K562 (cell line): Measurements from ENCODE around the gene NDC1. TPM values are rescaled to one million over a fixed set of nuclear protein-coding genes. Genes with fewer than 3 reads are reported as not detected.
A peak's percentile ranks its signal among the peaks of the same experiment; 100 is the strongest.
"Not testable (repeated sequence)": the region's sequence is repeated elsewhere in the genome, so short reads cannot be mapped to it uniquely, and the experiment has no call there.

Source experiments
- ATAC-seq: fragments of 200-7000 bp; cut with Tn5 transposase; 3 replicates; pipeline ENCODE4 v1.9.1; 2020; ENCODE audit warnings: moderate library complexity
- BruUV-seq: library from RNA; stranded (reverse); fragments of 400-500 nt; replicated peaks from 2 replicates; lab custom pipeline; 2021; lab: Mats Ljungman, UMichigan
- CTCF ChIA-PET: fragments of 300-600 bp; formaldehyde crosslinking; extraction: SDS; loops from one replicate; lab custom pipeline; 2021; ENCODE audit warnings: low intra/inter-chr PET ratio; lab: Yijun Ruan, JAX
- POLR2A ChIA-PET: fragments of 300-600, 350-650 bp; sonication (Branson Sonifier 250); formaldehyde crosslinking; extraction: SDS; loops from one replicate; lab custom pipeline; 2021; ENCODE audit warnings: antibody characterized with exemption, inconsistent platforms; lab: Yijun Ruan, JAX
- DNase-seq, 4 experiments: peaks; one replicate each; pipeline versions ENCODE4 v3.0.0 to v3.0.0-alpha.2; 2011 to 2018; ENCODE audit warnings: low spot score in 3 of 4, mixed read lengths in 3 of 4; ENCODE audit errors: extremely low read depth in 1 of 4
- FAIRE-seq: peaks from 2 replicates; lab custom pipeline; 2011; peaks lifted over from hg19 to GRCh38; lab: Jason Lieb, UNC
- H2AFZ ChIP-seq: 2 replicates; pipeline ENCODE4 v1.6.0; 2011; ENCODE audit warnings: low read depth, low read length, control low read depth, inconsistent platforms
- H3K27ac ChIP-seq: fragments of 200-600 bp; 3 replicates; pipeline ENCODE4 v1.8.0; 2011; ENCODE audit warnings: low read depth, mild to moderate bottlenecking, control low read depth, inconsistent platforms, low read length, moderate library complexity, mixed read lengths; ENCODE audit errors: extremely low read depth
- H3K27me3 ChIP-seq, 2 experiments: fragments of 300-600 bp in 1 of 2; 2 replicates in 1 of 2; 3 replicates in 1 of 2; pipeline versions ENCODE4 v1.6.0 to v1.8.0; 2011; ENCODE audit warnings: inconsistent platforms in 2 of 2, low read length in 2 of 2, mild to moderate bottlenecking in 1 of 2, mixed read lengths in 1 of 2, moderate library complexity in 1 of 2; ENCODE audit not compliant: control insufficient read depth in 2 of 2, insufficient read depth in 2 of 2
- H3K36me3 ChIP-seq: fragments of 300-600 bp; 3 replicates; pipeline ENCODE4 v1.8.0; 2011; ENCODE audit warnings: mild to moderate bottlenecking, low read length, inconsistent platforms; ENCODE audit not compliant: control insufficient read depth, insufficient read depth
- H3K4me1 ChIP-seq, 2 experiments: fragments of 200-600 bp in 1 of 2; replicated peaks in 1 of 2; 2 replicates in 1 of 2; 3 replicates in 1 of 2; pipeline versions ENCODE4 v1.5.1 to v1.8.0; 2011; ENCODE audit warnings: inconsistent platforms in 2 of 2, low read length in 2 of 2, mild to moderate bottlenecking in 1 of 2, mixed read lengths in 1 of 2, moderate library complexity in 1 of 2; ENCODE audit not compliant: control insufficient read depth in 2 of 2, insufficient read depth in 2 of 2
- H3K4me2 ChIP-seq: 2 replicates; pipeline ENCODE4 v1.6.1; 2011; ENCODE audit warnings: low read length, control low read depth, inconsistent platforms, mixed read lengths; ENCODE audit not compliant: insufficient read depth
- H3K4me3 ChIP-seq: fragments of 200-600 bp; sonication (generic), shearing (Covaris generic); 2 replicates; pipeline ENCODE4 v1.5.1; 2016; ENCODE audit warnings: control low read depth, inconsistent platforms
- H3K79me2 ChIP-seq: fragments of 200-600 bp; 3 replicates; pipeline ENCODE4 v1.8.0; 2011; ENCODE audit warnings: low read length, inconsistent platforms; ENCODE audit not compliant: control insufficient read depth, insufficient read depth
- H3K9ac ChIP-seq, 2 experiments: 2 replicates each; pipeline versions ENCODE4 v1.6.0 to v1.6.1; 2011; ENCODE audit warnings: low read depth in 2 of 2, low read length in 2 of 2, control low read depth in 1 of 2, inconsistent platforms in 1 of 2, mild to moderate bottlenecking in 1 of 2, mixed read lengths in 1 of 2; ENCODE audit not compliant: insufficient read depth in 1 of 2
- H3K9me1 ChIP-seq: one replicate; pipeline ENCODE4 v1.6.0; 2011; ENCODE audit warnings: inconsistent platforms, mild to moderate bottlenecking, low read length, moderate library complexity; ENCODE audit not compliant: control insufficient read depth, insufficient read depth
- H3K9me3 ChIP-seq: replicated peaks from 2 replicates; pipeline ENCODE4 v1.5.1; 2011; ENCODE audit warnings: low read depth, low read length, inconsistent platforms; ENCODE audit not compliant: control insufficient read depth, insufficient read depth
- H4K20me1 ChIP-seq: replicated peaks from 2 replicates; pipeline ENCODE4 v1.6.1; 2011; ENCODE audit warnings: low read length, inconsistent platforms, mixed read lengths; ENCODE audit not compliant: control insufficient read depth, insufficient read depth
- CSDE1 ChIP-seq, 2 experiments: fragments of 450-650 bp; IDR thresholded peaks; 2 replicates each; pipeline ENCODE4 v1.6.1; 2016; ENCODE audit warnings: mild to moderate bottlenecking in 1 of 2
- FOXJ3 ChIP-seq: sonication (generic); formaldehyde crosslinking; IDR thresholded peaks from 2 replicates; pipeline ENCODE4 v1.4.0; 2020; ENCODE audit warnings: mild to moderate bottlenecking, missing genetic modification reagents
- HDAC3 ChIP-seq: fragments of 450-650 bp; IDR thresholded peaks from 2 replicates; pipeline ENCODE4 v1.6.1; 2018; ENCODE audit warnings: borderline replicate concordance, mild to moderate bottlenecking, moderate library complexity; ENCODE audit not compliant: partially characterized antibody
- HLTF ChIP-seq: fragments of 450-650 bp; IDR thresholded peaks from 2 replicates; pipeline ENCODE4 v1.6.1; 2016
- KHSRP ChIP-seq: fragments of 450-650 bp; IDR thresholded peaks from 2 replicates; pipeline ENCODE4 v1.6.1; 2017
- MAFG ChIP-seq: fragments of 450-650 bp; conservative IDR thresholded peaks from 2 replicates; pipeline ENCODE4 v1.6.1; 2016; ENCODE audit warnings: missing genetic modification characterization, missing compliant biosample characterization
- PCBP1 ChIP-seq: fragments of 200-400 bp; formaldehyde crosslinking; IDR thresholded peaks from 2 replicates; pipeline ENCODE4 v1.6.1; 2018; ENCODE audit warnings: mild to moderate bottlenecking, low read depth, low read length; ENCODE audit not compliant: poor library complexity, severe bottlenecking
- PHF8 ChIP-seq: fragments of 200-600 bp; sonication (generic); IDR thresholded peaks from 2 replicates; pipeline ENCODE4 v1.6.1; 2012; ENCODE audit warnings: mixed run types, mild to moderate bottlenecking, inconsistent platforms, low read length, moderate library complexity, borderline replicate concordance
- POLR3A ChIP-seq: IDR thresholded peaks from 2 replicates; pipeline ENCODE4 v1.6.1; 2011; ENCODE audit warnings: borderline replicate concordance, mild to moderate bottlenecking, moderate library complexity; ENCODE audit not compliant: insufficient read length, insufficient read depth; ENCODE audit errors: extremely low read depth
- PTTG1 ChIP-seq: fragments of 450-650 bp; IDR thresholded peaks from 2 replicates; pipeline ENCODE4 v1.6.1; 2016; ENCODE audit warnings: low read depth, mild to moderate bottlenecking, missing genetic modification characterization, missing compliant biosample characterization
- RBM15 ChIP-seq: fragments of 200-400 bp; formaldehyde crosslinking; IDR thresholded peaks from 2 replicates; pipeline ENCODE4 v1.6.1; 2018; ENCODE audit warnings: mild to moderate bottlenecking, low read length, moderate library complexity; ENCODE audit not compliant: insufficient read depth
- SIN3B ChIP-seq: fragments of 450-650 bp; IDR thresholded peaks from 2 replicates; pipeline ENCODE4 v1.6.1; 2017; ENCODE audit warnings: low read depth, mild to moderate bottlenecking, moderate library complexity
- SMAD3 ChIP-seq: fragments of 450-650 bp; formaldehyde crosslinking; conservative IDR thresholded peaks from 2 replicates; pipeline ENCODE4 v1.4.0; 2020; ENCODE audit warnings: mild to moderate bottlenecking
- SUPT5H ChIP-seq: fragments of 450-650 bp; IDR thresholded peaks from 2 replicates; pipeline ENCODE4 v1.6.1; 2016
- ZEB2 ChIP-seq: fragments of 450-650 bp; IDR thresholded peaks from 2 replicates; pipeline ENCODE4 v1.6.1; 2016
- ZKSCAN3 ChIP-seq: fragments of 250-450 bp; sonication (Bioruptor Pico); IDR thresholded peaks from 2 replicates; pipeline ENCODE4 v1.4.0; 2020
- WGBS: fragments of 100-300 bp; shearing (Covaris generic); methylation state at CpG from one replicate; pipeline ENCODE4 v1.1.6; 2016; ENCODE audit warnings: low coverage, mixed read lengths; ENCODE audit not compliant: insufficient coverage; ENCODE audit errors: missing lambda C conversion rate; 5-methylcytosine and 5-hydroxymethylcytosine counted together
- in situ Hi-C: fragments of 300-500 bp; cut with MboI; formaldehyde crosslinking; loops from 4 replicates; pipeline ENCODE4 v1.15.0; 2018; ENCODE audit warnings: inconsistent platforms, mixed read lengths
- intact Hi-C: fragments of 100-400 bp; cut with micrococcal nuclease; formaldehyde crosslinking; loops from 2 replicates; pipeline ENCODE4 v1.14.2; 2022
- polyA plus RNA-seq, 8 experiments: library from polyadenylated mRNA; depleted of rRNA in 4 of 8; stranded (reverse) in 5 of 8; unstranded in 3 of 8; fragments of >200 nt; fragmentation: Nextera tagmentation in 2 of 8; fragmentation: Illumina TruSeq in 1 of 8; extraction: Ambion mirVana in 2 of 8; extraction: Trizol in 1 of 8; gene quantifications; 2 replicates each; pipeline versions ENCODE4 v1.2.1 to v1.2.3, GENCODE V29; 2011 to 2014; ENCODE audit warnings: inconsistent platforms in 1 of 8, missing spikeins in 1 of 8
- total RNA-seq, 7 experiments: library from RNA; depleted of rRNA in 6 of 7; stranded (reverse); fragments of >200 nt in 6 of 7; fragmentation: Illumina TruSeq in 2 of 7; extraction: Trizol in 2 of 7; gene quantifications; 2 replicates each; pipeline versions ENCODE4 v1.2.1 to v1.2.3, GENCODE V29; 2011 to 2021; ENCODE audit warnings: low replicate concordance in 1 of 7
- TF ChIP-seq, protein P1 (sequence below): fragments of 250-450 bp; sonication (Bioruptor Pico); IDR thresholded peaks from 2 replicates; pipeline ENCODE4 v1.8.0; 2022; ENCODE audit warnings: inconsistent platforms, mild to moderate bottlenecking, moderate library complexity, borderline replicate concordance
- TF ChIP-seq, protein P2 (sequence below): fragments of 250-450 bp; sonication (Bioruptor Pico); IDR thresholded peaks from 2 replicates; pipeline ENCODE4 v1.4.0; 2020
- TF ChIP-seq, protein P3 (sequence below): sonication (generic); formaldehyde crosslinking; IDR thresholded peaks from 2 replicates; pipeline ENCODE4 v1.8.0; 2022; ENCODE audit warnings: mild to moderate bottlenecking, missing genetic modification reagents

The NDC1 gene
- total and polyA plus RNA-seq, 9 of the 15 experiments (the other 6 are each of a cell fraction or from before 2014, with no cell fraction given) = 26.9 to 102 (median 64.5) TPM

DNA sequence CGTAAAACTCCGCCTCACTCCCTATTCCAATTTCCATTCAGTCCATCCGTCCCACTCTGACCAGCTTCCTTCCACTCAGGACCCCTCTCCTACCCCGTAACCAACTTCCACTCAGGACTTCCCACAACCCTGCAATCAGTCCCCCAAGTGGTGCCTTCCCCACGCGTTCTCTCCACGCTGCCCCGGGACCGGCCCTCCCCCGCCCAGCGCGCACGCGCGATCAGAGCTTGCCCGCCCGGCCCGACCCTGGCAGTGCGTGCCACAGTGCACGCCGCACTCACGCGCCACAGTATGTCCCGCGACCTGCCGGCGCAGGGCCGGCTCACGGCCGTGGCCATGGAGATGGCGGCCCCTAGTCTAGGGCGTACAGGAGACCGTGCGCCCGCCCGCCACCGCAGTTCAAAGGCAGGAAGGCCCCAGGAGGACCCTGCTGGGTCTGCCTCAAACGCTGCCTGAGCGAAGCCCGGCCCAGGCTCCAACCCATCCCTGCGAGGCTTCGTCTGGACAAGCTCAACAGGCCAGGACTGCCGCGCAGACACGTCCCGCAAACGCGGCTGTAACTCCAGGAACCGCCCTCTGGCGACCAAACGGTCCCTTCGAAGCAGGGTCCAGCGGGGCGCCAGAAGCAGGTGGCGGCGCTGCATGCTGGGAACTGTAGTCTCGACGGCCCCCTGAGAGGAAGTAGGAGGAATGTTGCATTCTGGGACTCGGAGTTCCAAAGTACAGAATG, at the start of gene NDC1 (continued):
- no peak for TF ChIP-seq POLR3A
- peak; percentile 89 for TF ChIP-seq SMAD3 (CRISPR knock-in tag)
- TF ChIP-seq RBM15 = no peak
- TF ChIP-seq ZKSCAN3 (CRISPR knock-in tag) = no peak
- peak; percentile 87; the same call in 1 of the 2 replicates for TF ChIP-seq HLTF
- peak; percentile 85 for TF ChIP-seq SIN3B
- no peak for TF ChIP-seq ZEB2
- no peak for TF ChIP-seq MAFG
- no peak for TF ChIP-seq PCBP1
- 0 out of 2 replicates have a peak, but pooled peaks have one; percentile 22 for TF ChIP-seq PTTG1 (tag)
- peak; percentile 98 for TF ChIP-seq PHF8
- no peak for TF ChIP-seq KHSRP
- TF ChIP-seq, protein P1, sequence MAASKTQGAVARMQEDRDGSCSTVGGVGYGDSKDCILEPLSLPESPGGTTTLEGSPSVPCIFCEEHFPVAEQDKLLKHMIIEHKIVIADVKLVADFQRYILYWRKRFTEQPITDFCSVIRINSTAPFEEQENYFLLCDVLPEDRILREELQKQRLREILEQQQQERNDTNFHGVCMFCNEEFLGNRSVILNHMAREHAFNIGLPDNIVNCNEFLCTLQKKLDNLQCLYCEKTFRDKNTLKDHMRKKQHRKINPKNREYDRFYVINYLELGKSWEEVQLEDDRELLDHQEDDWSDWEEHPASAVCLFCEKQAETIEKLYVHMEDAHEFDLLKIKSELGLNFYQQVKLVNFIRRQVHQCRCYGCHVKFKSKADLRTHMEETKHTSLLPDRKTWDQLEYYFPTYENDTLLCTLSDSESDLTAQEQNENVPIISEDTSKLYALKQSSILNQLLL (CRISPR knock-in tag) = no peak
- TF ChIP-seq, protein P2, sequence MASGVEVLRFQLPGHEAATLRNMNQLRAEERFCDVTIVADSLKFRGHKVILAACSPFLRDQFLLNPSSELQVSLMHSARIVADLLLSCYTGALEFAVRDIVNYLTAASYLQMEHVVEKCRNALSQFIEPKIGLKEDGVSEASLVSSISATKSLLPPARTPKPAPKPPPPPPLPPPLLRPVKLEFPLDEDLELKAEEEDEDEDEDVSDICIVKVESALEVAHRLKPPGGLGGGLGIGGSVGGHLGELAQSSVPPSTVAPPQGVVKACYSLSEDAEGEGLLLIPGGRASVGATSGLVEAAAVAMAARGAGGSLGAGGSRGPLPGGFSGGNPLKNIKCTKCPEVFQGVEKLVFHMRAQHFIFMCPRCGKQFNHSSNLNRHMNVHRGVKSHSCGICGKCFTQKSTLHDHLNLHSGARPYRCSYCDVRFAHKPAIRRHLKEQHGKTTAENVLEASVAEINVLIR (CRISPR knock-in tag) = peak; percentile 68
- TF ChIP-seq CSDE1 (IDR thresholded peaks at IDR 0.05) = peak in 1 of 2 experiments; percentile 15; a peak in 1 of 4 replicates
- TF ChIP-seq SUPT5H = peak; percentile 90
- TF ChIP-seq FOXJ3 (CRISPR knock-in tag) = no peak
- no peak for TF ChIP-seq HDAC3
- TF ChIP-seq, protein P3, sequence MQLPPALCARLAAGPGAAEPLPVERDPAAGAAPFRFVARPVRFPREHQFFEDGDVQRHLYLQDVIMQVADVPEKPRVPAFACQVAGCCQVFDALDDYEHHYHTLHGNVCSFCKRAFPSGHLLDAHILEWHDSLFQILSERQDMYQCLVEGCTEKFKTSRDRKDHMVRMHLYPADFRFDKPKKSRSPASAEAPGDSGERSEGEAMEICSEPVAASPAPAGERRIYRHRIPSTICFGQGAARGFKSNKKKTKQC (CRISPR knock-in tag) = peak; percentile 95

DNA sequence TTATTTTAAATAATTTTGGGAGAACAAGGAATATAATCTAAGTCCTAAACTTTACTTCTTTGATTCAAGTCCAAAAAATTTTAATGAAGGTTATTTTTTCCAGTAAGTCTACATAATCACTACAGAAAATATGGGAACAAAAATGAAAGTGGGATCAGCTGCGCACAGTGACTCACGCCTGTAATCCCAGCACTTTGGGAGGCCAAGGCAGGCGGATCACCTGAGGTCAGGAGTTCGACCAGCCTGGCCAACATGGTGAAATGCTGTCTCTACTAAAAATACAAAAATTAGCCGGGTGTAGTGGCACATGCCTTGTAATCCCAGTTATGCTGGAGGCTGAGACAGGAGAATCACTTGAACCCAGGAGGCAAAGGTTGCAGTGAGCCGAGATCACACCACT, 45.5 kb upstream of the NDC1 start:
- H3K9me1 ChIP-seq, intact Hi-C loops, H3K27ac ChIP-seq, H3K9ac ChIP-seq, H2AFZ ChIP-seq, H3K4me3 ChIP-seq, FAIRE-seq, H3K9me3 ChIP-seq, H3K27me3 ChIP-seq, ATAC-seq, H4K20me1 ChIP-seq, H3K79me2 ChIP-seq, DNase-seq, CTCF ChIA-PET, BruUV-seq, H3K4me2 ChIP-seq, H3K4me1 ChIP-seq: not testable (repeated sequence)
- peaks cover 11% of the 10 kb centered on the region; the same call in 1 of the 3 replicates for H3K36me3 ChIP-seq
- in situ Hi-C loops = loop anchor here (5.0 kb wide), 1 partner anchor 79 kb away; no protein-coding TSS in a partner anchor
- 75% methylated on average over 5 of the region's 6 CpGs for WGBS
- POLR2A ChIA-PET = interaction anchor here (1.7 kb wide), 1 partner anchor 16 kb away, joined by 4 read pairs; no protein-coding TSS in a partner anchor
